Progenitor cell of endocrine pancreas (in vitro differentiated cells): Measurements from ENCODE around the gene MMAB. TPM values are rescaled to one million over a fixed set of nuclear protein-coding genes. Genes with fewer than 3 reads are reported as not detected.

Experiments
- DNase-seq: peaks from one replicate; pipeline ENCODE4 v3.0.0; 2021; ENCODE audit warnings: low spot score; ENCODE audit not compliant: unreplicated experiment
- H3K27ac Mint-ChIP-seq: 2 replicates; pipeline ENCODE4 v1.8.0; 2021; ENCODE audit warnings: mild to moderate bottlenecking, moderate library complexity, mixed read lengths
- H3K27me3 Mint-ChIP-seq: 2 replicates; pipeline ENCODE4 v1.8.0; 2021; ENCODE audit warnings: mixed read lengths
- H3K36me3 Mint-ChIP-seq: 2 replicates; pipeline ENCODE4 v1.8.0; 2022; ENCODE audit warnings: mixed read lengths; ENCODE audit not compliant: insufficient read depth
- H3K4me1 Mint-ChIP-seq: 2 replicates; pipeline ENCODE4 v1.8.0; 2021; ENCODE audit warnings: low read depth, mixed read lengths
- H3K4me3 Mint-ChIP-seq: 2 replicates; pipeline ENCODE4 v1.8.0; 2021; ENCODE audit warnings: low read depth, mild to moderate bottlenecking, moderate library complexity, mixed read lengths
- H3K9me3 Mint-ChIP-seq: 2 replicates; pipeline ENCODE4 v1.8.0; 2021; ENCODE audit warnings: low read depth, mixed read lengths
- CTCF ChIP-seq: fragments of 200-600 bp; sonication (generic); IDR thresholded peaks from one replicate; pipeline ENCODE4 v1.5.0; 2021; ENCODE audit warnings: antibody characterized with exemption, mild to moderate bottlenecking; ENCODE audit not compliant: unreplicated experiment
- total RNA-seq: library from RNA; stranded (reverse); gene quantifications from 2 replicates; pipeline ENCODE4 v1.2.1, GENCODE V29; 2021

MMAB gene
- total RNA-seq, 1 donor from 2014 or later = 35.3 TPM

- peaks cover 3% of the 10 kb centered on the region for H3K36me3 Mint-ChIP-seq
- H3K27me3 Mint-ChIP-seq = no peaks in the 10 kb centered on the region
- H3K27ac Mint-ChIP-seq = no peak overlapping the region
- H3K4me1 Mint-ChIP-seq = no peaks in the 10 kb centered on the region
- no peaks in the 10 kb centered on the region for H3K9me3 Mint-ChIP-seq
- no peak for TF ChIP-seq CTCF
- no peak overlapping the region for H3K4me3 Mint-ChIP-seq
- DNase-seq = no peak
These were observed 33.8 kb downstream of the MMAB start for GRCh38 chr12:109539508-109539907.

GRCh38 chr12:109538191-109538863 is 35.0 kb downstream of the MMAB start:
- no peaks in the 10 kb centered on the region for H3K4me1 Mint-ChIP-seq
- H3K27ac Mint-ChIP-seq = no peak overlapping the region
- no peaks in the 10 kb centered on the region for H3K27me3 Mint-ChIP-seq
- no peak overlapping the region for H3K4me3 Mint-ChIP-seq
- no peaks in the 10 kb centered on the region for H3K9me3 Mint-ChIP-seq
- peaks cover 3% of the 10 kb centered on the region for H3K36me3 Mint-ChIP-seq
- no peak for DNase-seq
- TF ChIP-seq CTCF = no peak

- Mint-ChIP-seq H3K27me3 (no peaks in the 10 kb centered on the region), H3K36me3 (peaks cover 3% of the 10 kb centered on the region), H3K9me3 (no peaks in the 10 kb centered on the region), H3K27ac (no peak overlapping the region), H3K4me1 (no peaks in the 10 kb centered on the region), H3K4me3 (no peak overlapping the region)
- no peak for DNase-seq
- TF ChIP-seq CTCF = no peak
These were observed 36.2 kb downstream of the MMAB start for GRCh38 chr12:109537136-109537535.

DNA sequence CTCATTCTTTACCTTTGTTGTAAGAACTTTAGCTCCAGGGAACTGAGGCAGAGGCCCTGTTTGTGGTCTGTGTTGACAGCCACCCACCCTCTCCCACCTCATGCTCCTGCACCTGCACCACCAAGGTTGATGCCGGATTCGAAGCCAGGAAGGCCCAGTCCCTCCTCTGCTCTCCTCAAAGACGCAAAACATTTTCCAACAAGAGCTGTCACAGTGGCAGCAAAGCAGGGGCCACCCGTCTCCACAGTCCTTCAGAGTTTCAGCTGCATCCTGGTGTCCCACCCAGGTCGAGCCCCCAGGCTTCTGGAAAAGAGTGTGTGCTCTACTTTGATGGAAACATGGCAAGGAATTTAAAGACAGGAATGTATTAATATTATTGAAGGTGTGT is 37.4 kb downstream of the MMAB start:
- TF ChIP-seq CTCF = no peak
- Mint-ChIP-seq H3K4me3 (no peak overlapping the region), H3K27ac (no peak overlapping the region), H3K9me3 (no peaks in the 10 kb centered on the region), H3K4me1 (no peaks in the 10 kb centered on the region), H3K27me3 (no peaks in the 10 kb centered on the region), H3K36me3 (peaks cover 5% of the 10 kb centered on the region)
- no peak for DNase-seq

GRCh38 chr12:109535231-109535862 is 38.0 kb downstream of the MMAB start:
- Mint-ChIP-seq H3K9me3 (no peaks in the 10 kb centered on the region), H3K27me3 (no peaks in the 10 kb centered on the region), H3K27ac (no peak overlapping the region), H3K4me3 (no peak overlapping the region), H3K4me1 (no peaks in the 10 kb centered on the region), H3K36me3 (peaks cover 6% of the 10 kb centered on the region)
- no peak for TF ChIP-seq CTCF
- DNase-seq = no peak
